ENCODE results near the gene GPC1.

GPC1 gene

GRCh38 chr2:240418311-240418710 is 17.2 kb upstream of the GPC1 start:
- no peaks in the 10 kb centered on the region for H3K36me3 Mint-ChIP-seq (ENCODE audit: low read depth)
- no peaks in the 10 kb centered on the region for H3K4me1 Mint-ChIP-seq
- peaks cover 54% of the 10 kb centered on the region for H3K9me3 Mint-ChIP-seq
- no peak for DNase-seq
- H3K27ac Mint-ChIP-seq = no peak overlapping the region
- no peak overlapping the region for H3K4me3 Mint-ChIP-seq
- TF ChIP-seq CTCF (IDR thresholded peaks at IDR 0.05) = no peak
- H3K27me3 Mint-ChIP-seq (ENCODE audit: low read depth, poor library complexity) = peaks cover 6% of the 10 kb centered on the region

GRCh38 chr2:240419271-240419670 is 16.2 kb upstream of the GPC1 start:
- no peak overlapping the region for H3K4me3 Mint-ChIP-seq
- H3K36me3 Mint-ChIP-seq (ENCODE audit: low read depth) = no peaks in the 10 kb centered on the region
- H3K27me3 Mint-ChIP-seq (ENCODE audit: low read depth, poor library complexity) = peaks cover 6% of the 10 kb centered on the region
- DNase-seq = no peak
- no peaks in the 10 kb centered on the region for H3K4me1 Mint-ChIP-seq
- H3K9me3 Mint-ChIP-seq = peaks cover 61% of the 10 kb centered on the region
- TF ChIP-seq CTCF (IDR thresholded peaks at IDR 0.05) = no peak
- H3K27ac Mint-ChIP-seq = no peak overlapping the region

- Mint-ChIP-seq H3K4me1 (no peaks in the 10 kb centered on the region), H3K27me3 (ENCODE audit: low read depth, poor library complexity) (peaks cover 6% of the 10 kb centered on the region), H3K4me3 (no peak overlapping the region), H3K27ac (no peak overlapping the region), H3K9me3 (peaks cover 66% of the 10 kb centered on the region), H3K36me3 (ENCODE audit: low read depth) (no peaks in the 10 kb centered on the region)
- DNase-seq = no peak
- no peak for TF ChIP-seq CTCF (IDR thresholded peaks at IDR 0.05)
These were observed 15.7 kb upstream of the GPC1 start for GRCh38 chr2:240419723-240420122.

GRCh38 chr2:240420206-240421104 is 15.0 kb upstream of the GPC1 start:
- Mint-ChIP-seq H3K36me3 (ENCODE audit: low read depth) (no peaks in the 10 kb centered on the region), H3K9me3 (peaks cover 73% of the 10 kb centered on the region), H3K27me3 (ENCODE audit: low read depth, poor library complexity) (peaks cover 6% of the 10 kb centered on the region), H3K4me3 (no peak overlapping the region), H3K27ac (no peak overlapping the region), H3K4me1 (no peaks in the 10 kb centered on the region)
- DNase-seq = no peak
- TF ChIP-seq CTCF (IDR thresholded peaks at IDR 0.05) = no peak

GRCh38 chr2:240421381-240421780 is 14.1 kb upstream of the GPC1 start:
- TF ChIP-seq CTCF (IDR thresholded peaks at IDR 0.05) = no peak
- Mint-ChIP-seq H3K4me1 (peaks cover 6% of the 10 kb centered on the region), H3K36me3 (ENCODE audit: low read depth) (no peaks in the 10 kb centered on the region), H3K27ac (no peak overlapping the region), H3K27me3 (ENCODE audit: low read depth, poor library complexity) (peaks cover 10% of the 10 kb centered on the region), H3K4me3 (no peak overlapping the region), H3K9me3 (peaks cover 82% of the 10 kb centered on the region)
- DNase-seq = no peak
